Measurements from ENCODE around the gene HSPA9. TPM values are rescaled to one million over a fixed set of nuclear protein-coding genes. Genes with fewer than 3 reads are reported as not detected.

The HSPA9 gene
- polyA plus RNA-seq, 3 donors: 67.8 to 82.4 (median 81.8) TPM

- Histone ChIP-seq H4K20me1 (ENCODE audit: insufficient read depth, low read length) (peaks cover 42% of the 10 kb centered on the region), H3K4me2 (replicated peaks; ENCODE audit: extremely low read depth, low read length, poor library complexity, severe bottlenecking) (peak overlapping the region; percentile 93), H3K79me2 (ENCODE audit: insufficient read depth, low read length) (peaks cover 93% of the 10 kb centered on the region), H3K4me1 (ENCODE audit: control insufficient read depth in 1 of 2, insufficient read depth in 2 of 2, low read length in 2 of 2) (peaks cover 42 to 47% of the 10 kb centered on the region in 2 donors), H2AFZ (ENCODE audit: insufficient read depth, low read depth, low read length, poor library complexity, severe bottlenecking) (peak overlapping the region; percentile 47), H3K9me3 (replicated peaks in 1 of 2; ENCODE audit: control insufficient read depth in 1 of 2, insufficient read depth in 1 of 2, low read length in 2 of 2) (no peaks in the 10 kb centered on the region), H3K27me3 (ENCODE audit: control insufficient read depth in 2 of 2, insufficient read depth in 2 of 2, low read length in 2 of 2) (no peaks in the 10 kb centered on the region), H3K4me3 (replicated peaks in 1 of 3; ENCODE audit: low read depth in 2 of 3, low read length in 3 of 3) (peak overlapping the region; percentile 82 to 99 (median 98)), H3K27ac (ENCODE audit: low read depth in 1 of 2, low read length in 2 of 2) (peak overlapping the region; percentile 96 to 100), H3K9ac (ENCODE audit: insufficient read depth, low read length, poor library complexity, severe bottlenecking) (peak overlapping the region; percentile 98), H3K36me3 (replicated peaks in 1 of 2; ENCODE audit: control insufficient read depth in 1 of 2, insufficient read depth in 2 of 2, low read length in 2 of 2) (peaks cover 0 to 6% of the 10 kb centered on the region in 2 donors)
- intact Hi-C loops (cut with micrococcal nuclease): loop anchor here (5.0 to 10.0 kb wide), 3 partner anchors 80 to 370 kb away; partner anchors contain the start of genes BRD8 (in 1 of the 2), EGR1 (in 1 of the 2), KDM3B (in 1 of the 2) and KIF20A (in 1 of the 2)
- Mint-ChIP-seq H3K36me3 (peaks cover 7 to 9% of the 10 kb centered on the region in 2 donors), H3K9me3 (peaks cover 0 to 2% (median 0%) of the 10 kb centered on the region in 7 donors), H3K4me1 (peaks cover 56% of the 10 kb centered on the region), H3K27me3 (ENCODE audit: low read depth in 3 of 3) (no peaks in the 10 kb centered on the region), H3K4me3 (peak overlapping the region; percentile 98 to 100), H3K27ac (peak overlapping the region; percentile 99 to 100 (median 100))
- WGBS (ENCODE audit: insufficient coverage): 39% methylated on average over 6 of the region's 16 CpGs
- no peak for TF ChIP-seq CTCF (IDR thresholded peaks at IDR 0.05)
- peak in 2 of 3 donors; percentile 32 to 58 for DNase-seq
These were observed 30.7 kb downstream of the HSPA9 start for GRCh38 chr5:138544181-138545134.

GRCh38 chr5:138543730-138544104, 31.5 kb downstream of the HSPA9 start:
- H3K4me2 ChIP-seq (replicated peaks; ENCODE audit: extremely low read depth, low read length, poor library complexity, severe bottlenecking): peak overlapping the region; percentile 93
- peak overlapping the region; percentile 98 for H3K9ac ChIP-seq (ENCODE audit: insufficient read depth, low read length, poor library complexity, severe bottlenecking)
- peaks cover 62% of the 10 kb centered on the region for H3K4me1 Mint-ChIP-seq
- no peaks in the 10 kb centered on the region for H3K27me3 ChIP-seq (ENCODE audit: control insufficient read depth in 2 of 2, insufficient read depth in 2 of 2, low read length in 2 of 2)
- intact Hi-C loops (cut with micrococcal nuclease): loop anchor here (2.0 to 10.0 kb wide), 5 partner anchors 31 to 369 kb away; partner anchors contain the start of genes EGR1 (in 2 of the 2), HSPA9 (in 2 of the 2), BRD8 (in 1 of the 2) and KDM3B (in 1 of the 2)
- TF ChIP-seq CTCF (IDR thresholded peaks at IDR 0.05): no peak
- H3K9me3 Mint-ChIP-seq: peaks cover 0 to 2% (median 0%) of the 10 kb centered on the region in 7 donors
- peak overlapping the region; percentile 96 to 100 for H3K27ac ChIP-seq (ENCODE audit: low read depth in 1 of 2, low read length in 2 of 2)
- H3K79me2 ChIP-seq (ENCODE audit: insufficient read depth, low read length): peaks cover 93% of the 10 kb centered on the region
- WGBS (ENCODE audit: insufficient coverage): 0% methylated on average over 8 of the region's 12 CpGs
- H3K36me3 Mint-ChIP-seq: peaks cover 7 to 14% of the 10 kb centered on the region in 2 donors
- peaks cover 0 to 6% of the 10 kb centered on the region in 2 donors for H3K36me3 ChIP-seq (replicated peaks in 1 of 2; ENCODE audit: control insufficient read depth in 1 of 2, insufficient read depth in 2 of 2, low read length in 2 of 2)
- H3K27ac Mint-ChIP-seq: peak overlapping the region; percentile 99 to 100 (median 100)
- H3K4me1 ChIP-seq (ENCODE audit: control insufficient read depth in 1 of 2, insufficient read depth in 2 of 2, low read length in 2 of 2): peaks cover 49 to 55% of the 10 kb centered on the region in 2 donors
- no peaks in the 10 kb centered on the region for H3K27me3 Mint-ChIP-seq (ENCODE audit: low read depth in 3 of 3)
- peak overlapping the region; percentile 47 for H2AFZ ChIP-seq (ENCODE audit: insufficient read depth, low read depth, low read length, poor library complexity, severe bottlenecking)
- H4K20me1 ChIP-seq (ENCODE audit: insufficient read depth, low read length): peaks cover 49% of the 10 kb centered on the region
- DNase-seq: peak in 1 of 3 donors; percentile 91
- no peaks in the 10 kb centered on the region for H3K9me3 ChIP-seq (replicated peaks in 1 of 2; ENCODE audit: control insufficient read depth in 1 of 2, insufficient read depth in 1 of 2, low read length in 2 of 2)
- H3K4me3 Mint-ChIP-seq: peak overlapping the region; percentile 98 to 100
- H3K4me3 ChIP-seq (replicated peaks in 1 of 3; ENCODE audit: low read depth in 2 of 3, low read length in 3 of 3): peak overlapping the region; percentile 82 to 99 (median 98)
